Left lobe of liver (tissue), 2 donors: ENCODE results near the gene DPM2. TPM values are rescaled to one million over a fixed set of nuclear protein-coding genes. Genes with fewer than 3 reads are reported as not detected.
A peak's percentile ranks its signal among the peaks of the same experiment; 100 is the strongest.

Experiments
- ATAC-seq: fragments of 200-7000 bp; cut with Tn5 transposase; one replicate; pipeline ENCODE4 v1.9.1; 2020; ENCODE audit warnings: mild to moderate bottlenecking, moderate library complexity
- DNase-seq: peaks from one replicate; pipeline ENCODE4 v3.0.0-alpha.2; 2020; ENCODE audit warnings: low spot score
- total RNA-seq: library from RNA; stranded (reverse); gene quantifications from one replicate; pipeline ENCODE4 v1.2.1, GENCODE V29; 2021
- donor health status: DM: no; HTN: no; CAD: no; lungs with moderate emphysema.
- donor health status: DM: no; HTN: yes; CAD: no.

The DPM2 gene
- total RNA-seq: 12.4 TPM

GRCh38 chr9:127937388-127938297 is at the start of gene DPM2:
TSS of gene DPM2 (minus strand) at chr9:127937854. CDS start at chr9:127937820, 34 bp downstream.
- ATAC-seq (peak; percentile 89), DNase-seq (peak; percentile 85)

- ATAC-seq (peak; percentile 74), DNase-seq (peak; percentile 96)
Measured at GRCh38 chr9:127987103-127987614, 49.5 kb upstream of the DPM2 start.

GRCh38 chr9:127985011-127985410 is 47.4 kb upstream of the DPM2 start:
- no peak for ATAC-seq

GRCh38 chr9:127983847-127984289 is 46.2 kb upstream of the DPM2 start:
- DNase-seq: no peak
- no peak for ATAC-seq

More at GRCh38 chr9:127985011-127985410, 47.4 kb upstream of the DPM2 start:
- no peak for DNase-seq

GRCh38 chr9:127982912-127983311 is 45.3 kb upstream of the DPM2 start:
- DNase-seq (no peak), ATAC-seq (no peak)

GRCh38 chr9:127981559-127982121 is 44.0 kb upstream of the DPM2 start:
- ATAC-seq (no peak), DNase-seq (no peak)

GRCh38 chr9:127980706-127981558 is 43.3 kb upstream of the DPM2 start, which contains the start of gene EEIG1:
TSS of gene EEIG1 (minus strand) at chr9:127980989. CDS start at chr9:127980137, 852 bp downstream.
- peak; percentile 80 for ATAC-seq
- DNase-seq: peak; percentile 97

- ATAC-seq: peak; percentile 70
- DNase-seq: peak; percentile 81
Measured at GRCh38 chr9:127980060-127980705, 42.5 kb upstream of the DPM2 start.

- ATAC-seq (peak; percentile 39), DNase-seq (peak; percentile 79)
Measured at GRCh38 chr9:127979333-127980059, 41.8 kb upstream of the DPM2 start.

GRCh38 chr9:127979015-127979332 is 41.3 kb upstream of the DPM2 start:
- DNase-seq (no peak), ATAC-seq (no peak)

GRCh38 chr9:127977884-127978647 is 40.4 kb upstream of the DPM2 start:
- DNase-seq (peak; percentile 64), ATAC-seq (no peak)

GRCh38 chr9:127977009-127977883 is 39.6 kb upstream of the DPM2 start:
- peak; percentile 55 for DNase-seq
- no peak for ATAC-seq

- no peak for ATAC-seq
- peak; percentile 51 for DNase-seq
Measured at GRCh38 chr9:127976498-127976897, 38.8 kb upstream of the DPM2 start.

- no peak for ATAC-seq
- DNase-seq: no peak
Measured at GRCh38 chr9:127975376-127976315, 38.0 kb upstream of the DPM2 start.

GRCh38 chr9:127974769-127975261 is 37.2 kb upstream of the DPM2 start:
- ATAC-seq: no peak
- no peak for DNase-seq

- ATAC-seq: peak; percentile 57
- peak; percentile 85 for DNase-seq
Measured at GRCh38 chr9:127974001-127974768, 36.5 kb upstream of the DPM2 start.
